NB4 (cell line): Measurements from ENCODE around the gene MRPL2.

ENCODE experiments used
- DNase-seq: peaks from one replicate; pipeline ENCODE4 v3.0.0; 2010; ENCODE audit warnings: low read depth
- H3K4me3 ChIP-seq: one replicate; pipeline ENCODE4 v1.5.1; 2011; ENCODE audit warnings: mild to moderate bottlenecking, low read depth, low read length, moderate library complexity
- CTCF ChIP-seq: IDR thresholded peaks from one replicate; pipeline ENCODE4 v1.5.1; 2012; ENCODE audit warnings: low read depth, low read length
- MAX ChIP-seq: IDR thresholded peaks from 2 replicates; pipeline ENCODE4 v1.6.1; 2011; ENCODE audit warnings: low read depth, low read length
- MYC ChIP-seq: IDR thresholded peaks from 2 replicates; pipeline ENCODE4 v1.6.1; 2011; ENCODE audit warnings: low read depth, low read length
- POLR2A ChIP-seq: IDR thresholded peaks from 2 replicates; pipeline ENCODE4 v1.6.1; 2011; ENCODE audit warnings: mild to moderate bottlenecking; ENCODE audit not compliant: insufficient read length; ENCODE audit errors: extremely low read depth

The MRPL2 gene

GRCh38 chr6:43097502-43097901, 38.3 kb upstream of the MRPL2 start:
- no peak overlapping the region for H3K4me3 ChIP-seq

GRCh38 chr6:43097098-43097489, 37.9 kb upstream of the MRPL2 start:
- TF ChIP-seq CTCF (no peak), MAX (no peak), POLR2A (no peak), MYC (no peak)
- H3K4me3 ChIP-seq = no peak overlapping the region
- DNase-seq = no peak

More at GRCh38 chr6:43097502-43097901, 38.3 kb upstream of the MRPL2 start:
- DNase-seq = no peak
- no peak for TF ChIP-seq MAX
- TF ChIP-seq CTCF = no peak
- TF ChIP-seq POLR2A = no peak
- no peak for TF ChIP-seq MYC

- DNase-seq = no peak
- no peak for TF ChIP-seq MAX
- no peak for TF ChIP-seq CTCF
- no peak for TF ChIP-seq MYC
- no peak for TF ChIP-seq POLR2A
- H3K4me3 ChIP-seq = no peak overlapping the region
Observed at GRCh38 chr6:43096451-43097097, 37.3 kb upstream of the MRPL2 start.

GRCh38 chr6:43095939-43096338, 36.7 kb upstream of the MRPL2 start:
- no peak for DNase-seq
- TF ChIP-seq MYC = no peak
- no peak for TF ChIP-seq CTCF
- no peak for TF ChIP-seq POLR2A
- TF ChIP-seq MAX = no peak
- H3K4me3 ChIP-seq = no peak overlapping the region

GRCh38 chr6:43093436-43094289, 34.4 kb upstream of the MRPL2 start:
- no peak overlapping the region for H3K4me3 ChIP-seq
- DNase-seq = no peak

More at GRCh38 chr6:43093436-43094289, 34.4 kb upstream of the MRPL2 start:
- no peak for TF ChIP-seq MAX
- no peak for TF ChIP-seq CTCF
- TF ChIP-seq POLR2A = no peak
- TF ChIP-seq MYC = no peak
